HT-29 (cell line): ENCODE data around the gene MBP. TPM values are rescaled to one million over a fixed set of nuclear protein-coding genes. Genes with fewer than 3 reads are reported as not detected.

ENCODE experiments used
- DNase-seq: peaks from one replicate; pipeline ENCODE4 v3.0.0-alpha.2; 2015; ENCODE audit warnings: low spot score
- total RNA-seq: library from RNA; depleted of rRNA; stranded (reverse); fragments of >200 nt; shearing (Covaris generic); gene quantifications from 2 replicates; pipeline ENCODE4 v1.2.3, GENCODE V29; 2014

MBP gene
- total RNA-seq, 1 experiment from 2014 or later = 27.4 TPM

DNA sequence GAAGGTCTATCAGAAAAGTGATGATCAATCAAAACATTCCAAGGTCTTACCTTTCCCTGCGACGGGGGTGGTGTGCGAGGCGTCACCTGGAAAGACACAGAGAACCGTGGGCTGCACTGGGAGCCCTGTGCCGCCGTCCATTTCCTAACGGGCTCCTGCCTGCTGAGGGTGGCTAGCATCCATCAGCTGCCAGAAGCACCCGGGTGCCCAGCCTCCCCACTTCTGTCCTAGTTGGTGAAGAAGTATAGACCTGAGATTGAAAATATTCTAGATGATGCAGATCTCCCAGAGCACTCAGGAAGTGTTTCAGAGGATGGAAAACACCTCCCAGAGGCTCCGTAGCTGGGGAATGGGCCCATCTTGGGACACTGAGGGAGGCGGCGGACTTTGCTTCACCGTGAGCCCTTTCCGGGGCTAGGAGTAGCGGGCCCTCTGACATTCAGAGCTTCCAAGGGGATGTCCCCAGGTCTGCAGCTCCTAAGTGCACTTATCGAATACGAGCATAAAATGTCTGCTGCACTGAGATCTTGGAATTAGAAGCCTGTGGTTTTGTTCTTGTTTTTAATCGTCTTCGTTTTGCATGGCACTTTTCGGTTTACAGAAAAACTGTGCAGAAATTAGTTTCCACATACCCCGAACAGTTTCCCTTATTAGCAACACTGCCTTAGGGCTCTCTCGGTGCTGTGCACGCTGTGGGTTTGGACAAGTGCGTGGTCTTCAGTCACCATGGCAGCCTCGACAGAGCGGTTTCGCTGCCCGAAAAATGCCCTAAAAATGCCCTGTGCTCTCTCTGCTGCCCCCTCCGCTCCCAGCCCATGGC lies 143.5 kb downstream of the MBP start:
- DNase-seq = no peak

DNA sequence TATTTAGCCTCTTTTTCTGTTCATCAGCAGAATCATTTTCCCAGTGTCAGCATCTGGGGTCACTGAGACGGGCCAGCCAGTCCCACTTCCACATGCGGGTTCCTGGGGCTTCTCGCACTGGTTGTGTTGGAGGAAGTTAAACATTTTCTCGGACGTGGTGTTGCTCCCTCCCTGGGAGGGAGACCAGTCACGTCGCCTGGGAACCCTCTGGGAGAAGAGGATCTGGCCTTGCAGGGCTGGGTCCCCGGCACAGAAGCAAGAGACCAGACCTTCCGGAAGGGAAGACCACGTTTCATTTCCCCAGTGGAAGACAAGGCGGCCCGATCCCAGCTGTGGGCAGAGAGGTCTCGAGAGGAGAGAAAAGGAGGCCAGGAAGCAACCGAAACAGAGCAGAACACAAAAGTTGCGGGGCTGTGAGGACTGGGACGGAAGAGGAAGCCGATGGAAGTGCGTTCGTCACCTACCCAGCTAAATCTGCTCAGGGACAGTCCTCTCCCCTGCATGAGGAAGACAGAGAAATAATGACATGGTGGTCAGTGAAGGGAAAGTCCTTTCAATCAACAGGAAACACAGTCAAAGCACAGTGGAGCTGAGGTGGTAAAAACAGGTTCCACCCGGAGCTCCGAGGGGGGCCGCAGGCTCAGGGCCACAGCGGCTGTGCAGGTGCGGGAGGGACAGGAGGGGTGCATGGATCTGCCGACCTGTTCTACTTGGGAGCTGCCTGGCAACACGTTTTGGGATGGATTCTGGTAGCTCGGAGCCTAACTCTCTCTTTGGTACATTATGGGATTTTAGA lies 144.4 kb downstream of the MBP start:
- no peak for DNase-seq

DNA sequence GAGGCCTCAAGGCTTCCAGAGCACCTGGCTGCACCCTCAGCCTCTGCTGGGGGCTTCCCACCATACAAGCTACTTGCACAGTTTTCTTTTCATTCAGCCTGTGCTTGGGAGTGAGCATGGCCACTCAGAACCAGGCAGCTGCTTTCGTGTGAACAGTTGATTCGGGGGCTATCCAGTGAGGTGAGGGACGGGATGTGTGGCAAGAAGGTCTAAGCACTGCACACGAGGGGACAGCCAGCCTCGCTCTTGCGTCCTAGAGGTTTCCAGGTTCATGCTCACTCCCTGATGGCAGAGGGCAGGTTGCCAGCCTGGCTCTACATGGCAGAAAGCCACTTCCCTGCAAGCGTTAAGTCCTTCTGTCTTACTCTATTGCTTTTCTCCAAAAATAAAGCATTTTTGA lies 146.2 kb downstream of the MBP start:
- no peak for DNase-seq

DNA sequence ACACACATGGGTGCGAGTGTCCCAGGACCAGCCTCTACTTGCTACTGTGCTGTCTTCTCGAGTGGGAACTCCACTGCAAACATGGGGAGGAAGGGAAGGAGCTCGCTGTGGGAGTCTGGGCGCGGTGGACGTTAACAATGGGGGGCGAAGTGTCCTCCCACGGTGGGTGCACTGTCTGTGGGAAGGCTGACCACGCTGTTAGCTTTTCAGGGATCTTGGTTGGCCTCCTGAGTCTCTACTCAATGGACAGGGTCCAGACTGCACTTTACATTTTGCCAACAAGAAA lies 146.7 kb downstream of the MBP start:
- DNase-seq = no peak

DNA sequence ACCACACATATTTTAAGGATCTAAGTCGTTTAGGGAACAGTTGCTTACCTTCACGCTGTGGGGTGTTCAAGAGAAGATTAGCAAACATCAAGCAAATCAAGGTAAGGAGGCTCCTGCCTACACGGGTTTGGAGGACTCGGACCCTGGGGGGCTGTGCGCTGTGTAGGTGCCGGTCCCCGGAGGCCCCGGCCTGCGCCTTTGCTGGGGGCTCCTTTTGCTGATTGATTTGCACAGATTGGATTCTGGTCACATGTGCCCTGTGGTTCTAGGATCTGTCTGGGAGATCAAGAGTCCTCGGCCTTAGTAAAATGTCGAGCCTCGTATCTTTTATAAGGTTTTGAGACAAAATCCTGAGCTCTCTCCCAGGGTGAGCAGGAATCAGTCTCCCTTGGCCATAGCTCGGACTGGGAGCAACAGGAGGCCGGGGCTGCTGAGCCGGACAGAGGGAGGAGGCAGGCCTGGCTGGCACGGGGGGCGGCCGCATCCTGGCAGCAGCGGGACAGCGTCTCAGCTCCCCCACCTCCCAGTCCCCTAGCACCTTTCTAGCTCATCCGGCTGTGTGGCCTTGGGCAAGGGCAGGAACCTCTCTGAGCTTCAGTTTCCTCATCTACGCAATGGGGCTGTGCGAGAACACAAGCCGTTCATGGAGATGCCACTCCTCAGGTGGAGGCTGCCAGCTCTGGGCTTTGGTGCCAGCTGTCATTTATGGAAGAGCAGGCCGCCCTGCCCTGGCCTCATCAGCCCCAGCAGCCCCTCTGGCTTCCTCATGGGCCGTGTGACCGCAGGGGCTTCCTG lies 147.2 kb downstream of the MBP start:
- no peak for DNase-seq

DNA sequence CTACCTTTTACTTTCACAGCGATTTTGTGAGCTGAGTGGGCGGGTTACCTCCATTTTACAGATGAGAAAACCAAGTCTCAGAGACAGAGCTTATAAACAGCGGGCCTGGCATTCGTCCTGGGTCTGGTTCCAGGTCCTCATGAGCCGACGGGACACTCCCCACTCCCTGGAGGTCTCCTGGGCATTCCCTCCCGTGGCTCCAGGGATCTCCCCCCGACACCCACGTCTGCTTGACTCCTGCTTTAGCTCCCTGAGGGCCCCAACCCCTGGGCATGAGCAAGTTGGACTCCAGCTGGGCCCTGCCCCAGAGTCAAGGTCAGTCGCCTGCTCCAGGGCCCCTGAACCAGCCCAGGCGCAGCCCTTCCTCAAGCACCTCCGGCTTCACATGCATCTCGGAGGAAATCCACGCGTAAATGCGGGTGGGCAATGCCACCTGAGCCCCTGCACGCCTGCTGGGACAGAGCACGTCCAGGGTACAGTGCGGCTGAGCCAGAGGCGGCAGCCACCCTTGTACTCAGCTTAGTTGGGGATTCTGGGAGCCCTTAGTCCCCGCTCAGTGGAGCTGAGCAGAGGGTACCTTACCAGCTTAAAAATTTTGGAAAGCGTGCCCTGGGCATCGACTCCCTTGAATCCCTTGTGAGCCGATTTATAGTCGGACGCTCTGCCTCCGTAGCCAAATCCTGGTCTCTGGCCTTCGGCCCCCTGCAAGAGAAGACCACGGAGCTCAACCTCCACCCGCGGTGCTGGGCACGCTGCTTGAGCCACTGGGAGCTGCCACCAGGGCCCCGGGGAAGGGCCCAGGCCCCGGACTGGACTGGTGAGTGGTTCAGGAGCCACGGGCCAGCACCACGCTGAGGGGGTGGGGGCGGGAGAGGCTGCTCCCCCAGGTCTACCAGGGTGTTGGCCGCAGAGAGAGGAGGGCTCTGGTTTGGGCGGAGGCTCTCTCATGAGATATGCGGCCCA lies 148.1 kb downstream of the MBP start:
- DNase-seq = no peak

DNA sequence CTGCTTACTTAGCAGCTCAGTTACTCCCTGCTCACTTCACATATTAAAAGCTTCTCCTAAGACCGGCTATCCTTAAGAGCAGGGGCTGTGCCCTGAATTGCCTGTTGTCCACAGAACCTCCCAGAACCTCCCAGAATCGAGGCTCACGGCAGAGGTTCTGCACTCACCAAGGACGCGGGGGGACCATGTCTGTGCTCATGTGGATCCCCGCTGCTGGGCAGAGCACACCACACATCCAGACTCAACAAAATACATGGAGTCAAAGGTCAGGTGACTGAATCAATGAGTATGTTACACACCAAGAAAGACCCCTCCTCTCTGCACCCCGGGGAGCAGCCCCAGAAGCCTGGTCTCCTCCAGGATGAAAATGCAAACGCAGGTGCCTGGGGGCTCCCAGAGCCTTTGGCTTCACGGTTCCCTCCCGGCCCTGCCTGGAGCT lies 149.0 kb downstream of the MBP start:
- DNase-seq = no peak

DNA sequence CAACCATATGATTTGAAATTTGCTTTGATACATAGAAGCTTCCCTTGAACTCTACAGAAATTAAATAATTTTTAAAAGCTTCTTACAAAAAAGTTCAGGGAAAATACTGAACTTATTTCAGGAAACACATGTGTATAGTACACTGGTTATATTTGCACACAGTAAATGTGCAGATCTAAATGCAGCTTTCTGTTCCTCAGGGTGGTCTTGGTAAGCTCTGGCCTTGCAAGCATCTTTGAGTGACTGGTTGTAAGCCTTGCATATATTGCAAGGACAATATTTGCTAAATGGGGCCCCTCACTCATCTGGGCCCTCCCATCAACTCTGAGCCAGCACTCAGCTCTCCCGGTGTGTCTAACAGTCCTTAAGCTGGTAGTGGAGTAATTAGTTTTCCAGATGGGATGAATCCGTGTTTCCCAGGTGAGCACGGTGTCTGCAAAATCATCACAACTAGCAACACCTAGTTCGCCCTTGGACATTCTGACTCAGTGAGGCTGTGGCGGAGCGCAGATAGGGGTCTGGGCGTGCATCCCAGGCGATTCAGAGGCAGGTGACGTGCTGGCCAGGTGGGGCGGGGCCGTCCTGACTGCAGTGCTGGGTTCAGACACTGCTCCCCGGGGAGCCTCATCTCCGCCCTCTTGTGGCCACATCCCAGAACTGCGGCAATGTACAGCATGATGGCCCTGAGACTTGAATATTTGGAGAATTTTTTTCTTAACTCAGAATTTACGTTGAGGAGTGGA lies 149.6 kb downstream of the MBP start:
- DNase-seq = peak; percentile 81

DNA sequence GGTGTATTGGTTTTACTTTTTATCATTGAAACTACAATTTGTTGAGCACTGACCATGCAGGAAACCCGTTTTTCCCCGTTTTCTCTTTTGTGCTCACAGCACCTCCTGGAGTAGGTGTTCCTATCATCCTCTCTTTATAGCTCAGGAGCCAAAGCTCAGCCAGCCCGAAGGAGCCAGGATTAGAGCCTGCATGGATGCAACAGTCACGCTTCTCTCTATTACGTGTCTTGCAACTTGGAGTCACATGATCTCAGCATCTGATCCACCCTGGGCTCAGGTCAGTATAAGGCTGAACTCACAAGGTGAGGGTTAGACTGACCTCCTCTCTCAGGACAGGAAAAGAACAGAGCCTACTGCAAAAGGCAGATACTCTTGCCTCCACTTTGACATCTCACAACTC lies 150.5 kb downstream of the MBP start:
- no peak for DNase-seq

DNA sequence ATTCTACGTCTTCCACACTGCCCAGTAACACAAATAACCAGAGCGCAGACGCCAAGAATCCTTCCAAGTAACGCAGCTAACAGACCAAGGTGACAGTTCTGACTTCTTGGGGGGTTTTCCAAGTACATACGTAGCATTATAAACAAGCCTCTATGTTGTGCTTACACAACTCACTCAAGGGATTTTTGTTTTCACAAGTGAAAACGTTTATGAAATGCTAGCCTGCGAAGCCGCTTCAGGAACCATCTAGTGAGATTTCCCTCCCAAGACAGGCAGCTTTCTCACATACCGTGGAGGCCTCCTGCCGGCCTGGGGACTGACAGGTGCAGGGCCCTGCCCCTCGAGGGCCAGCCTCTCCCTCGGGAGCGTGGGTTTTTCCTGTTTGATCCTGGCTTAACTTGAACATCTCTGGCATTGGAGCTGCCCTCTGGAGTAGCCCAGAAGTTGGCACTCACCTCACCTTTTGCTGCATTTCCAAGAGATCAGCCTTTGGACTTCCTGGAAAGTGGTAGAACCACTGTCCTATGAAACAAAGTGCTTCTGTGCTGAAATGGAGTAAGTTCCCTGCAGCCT lies 151.1 kb downstream of the MBP start:
- peak; percentile 11 for DNase-seq

DNA sequence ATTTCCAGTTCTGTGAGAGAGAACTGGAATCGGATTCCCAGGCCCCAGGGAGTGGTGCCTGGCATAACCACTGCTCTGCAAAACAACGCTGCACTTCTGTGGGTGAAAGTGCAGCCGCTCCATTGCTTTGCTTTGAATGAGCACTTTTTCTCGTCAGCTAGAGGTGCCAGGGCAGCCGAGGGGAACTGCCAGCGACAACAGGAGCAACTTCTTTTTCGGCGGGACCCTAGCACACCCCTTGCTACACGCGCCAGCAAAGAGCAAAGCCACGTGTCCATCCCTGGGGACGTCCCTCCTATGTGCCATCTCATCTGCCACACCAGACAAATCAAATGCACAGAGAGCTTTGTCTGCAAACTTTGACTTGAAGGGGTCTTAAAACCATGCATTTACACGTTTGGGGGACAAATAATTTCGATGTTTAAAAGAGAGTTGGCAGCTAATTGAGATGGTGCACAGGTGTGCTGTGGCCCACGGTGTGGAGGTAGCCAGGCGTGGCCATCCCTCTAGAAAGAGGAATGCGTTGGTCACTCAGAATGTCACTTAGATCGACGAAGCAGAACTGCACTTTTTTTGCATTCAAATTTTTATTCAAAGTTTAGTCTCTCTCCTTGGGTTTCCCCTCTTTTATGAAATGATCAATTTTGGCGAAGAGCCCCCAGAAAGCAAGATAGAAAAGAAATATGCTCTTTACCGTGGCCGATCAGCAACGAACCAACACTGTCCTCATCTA lies 151.8 kb downstream of the MBP start:
- DNase-seq = no peak

DNA sequence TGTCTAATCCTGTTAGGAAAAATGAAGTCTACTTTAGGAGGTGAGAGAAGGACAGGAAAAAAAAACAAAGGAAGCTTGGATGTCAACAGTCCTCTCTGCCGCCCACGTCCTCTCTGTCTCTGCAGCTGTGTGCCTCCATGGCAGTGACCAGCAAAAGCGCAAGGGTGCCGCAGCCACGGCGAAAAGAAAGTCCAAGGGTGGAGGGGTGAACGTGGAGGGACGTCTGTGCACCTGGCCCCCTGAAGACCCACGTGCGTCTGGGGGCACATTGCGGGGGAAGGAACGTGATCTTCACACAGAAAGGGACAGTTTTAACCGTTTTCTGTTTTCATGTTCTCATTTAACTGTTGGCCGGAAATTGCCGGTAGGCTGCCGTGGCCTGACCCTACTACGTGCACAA lies 152.7 kb downstream of the MBP start:
- no peak for DNase-seq

DNA sequence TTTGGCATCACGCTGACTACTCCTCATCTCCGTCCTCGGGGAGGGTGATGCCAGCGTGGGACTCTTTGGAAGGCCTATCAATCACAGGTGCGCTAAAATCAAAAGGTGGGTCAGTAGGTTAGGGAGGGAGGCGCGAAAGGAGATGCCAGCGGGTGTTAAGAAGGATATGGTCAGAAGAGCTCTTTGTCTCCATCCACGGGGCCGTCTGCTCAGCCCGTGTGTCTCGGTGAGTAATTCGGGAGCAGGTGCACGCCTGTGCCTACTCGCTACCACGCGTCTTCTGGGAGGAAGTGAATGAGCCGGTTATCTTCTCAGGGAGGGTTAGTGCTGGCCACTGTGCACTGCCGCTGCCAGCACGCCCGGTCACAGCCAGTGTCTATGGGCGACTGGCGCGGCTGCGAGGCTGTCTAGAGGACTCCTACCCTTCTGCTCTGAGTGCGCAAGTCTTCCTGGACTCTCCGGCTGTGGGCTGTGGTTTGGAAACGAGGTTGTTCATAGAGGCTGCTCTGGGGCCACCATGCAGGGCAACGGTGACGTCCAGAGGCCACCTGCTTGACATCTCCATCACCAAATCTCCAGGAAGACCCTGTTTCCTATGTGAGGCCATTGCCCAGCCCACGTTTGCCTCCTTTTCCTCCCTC lies 153.4 kb downstream of the MBP start:
- no peak for DNase-seq

DNA sequence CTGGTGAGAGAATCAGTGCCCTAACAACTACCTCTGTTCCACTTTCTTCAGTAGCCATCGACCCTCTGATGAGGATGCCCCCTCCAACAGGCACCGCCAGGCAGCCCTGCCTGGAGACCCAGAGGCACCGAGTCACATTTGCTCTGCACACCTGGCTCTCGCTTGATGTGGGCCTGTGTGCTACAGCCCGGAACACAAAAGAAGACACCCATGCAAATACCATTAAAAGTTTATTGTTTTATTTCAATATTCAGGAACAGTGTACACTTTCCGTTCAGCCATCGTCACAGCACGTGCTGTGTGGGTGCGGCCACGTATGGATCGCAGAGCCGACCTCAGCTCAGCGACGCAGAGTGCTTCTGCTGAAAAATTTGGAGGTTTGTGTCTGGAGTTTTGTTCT lies 154.0 kb downstream of the MBP start:
- DNase-seq = no peak

DNA sequence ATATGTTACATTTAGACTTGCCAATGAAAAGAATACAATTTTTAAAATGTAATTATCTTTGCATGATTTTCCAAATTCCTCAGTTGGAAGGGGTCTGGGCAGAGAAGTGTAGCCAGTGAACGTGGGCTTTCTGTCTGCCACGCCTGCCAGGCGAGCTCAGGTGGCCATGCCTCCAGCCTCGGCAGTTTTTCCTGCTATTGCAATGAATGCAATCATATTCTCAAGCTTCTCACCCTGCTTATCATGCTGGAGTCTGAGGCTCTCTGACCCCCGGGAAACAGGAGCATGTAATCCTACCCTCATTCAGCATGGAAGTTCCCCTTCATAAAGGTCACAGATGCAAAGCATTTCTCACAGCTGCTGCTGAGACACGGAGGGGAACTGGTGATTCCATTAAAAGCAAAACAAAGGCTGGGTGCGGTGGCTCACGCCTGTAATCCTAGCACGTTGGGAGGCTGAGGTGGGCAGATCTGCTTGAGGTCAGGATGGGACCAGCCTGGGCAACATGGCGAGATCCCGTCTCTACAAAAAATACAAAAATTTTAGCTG lies 154.8 kb downstream of the MBP start:
- no peak for DNase-seq

DNA sequence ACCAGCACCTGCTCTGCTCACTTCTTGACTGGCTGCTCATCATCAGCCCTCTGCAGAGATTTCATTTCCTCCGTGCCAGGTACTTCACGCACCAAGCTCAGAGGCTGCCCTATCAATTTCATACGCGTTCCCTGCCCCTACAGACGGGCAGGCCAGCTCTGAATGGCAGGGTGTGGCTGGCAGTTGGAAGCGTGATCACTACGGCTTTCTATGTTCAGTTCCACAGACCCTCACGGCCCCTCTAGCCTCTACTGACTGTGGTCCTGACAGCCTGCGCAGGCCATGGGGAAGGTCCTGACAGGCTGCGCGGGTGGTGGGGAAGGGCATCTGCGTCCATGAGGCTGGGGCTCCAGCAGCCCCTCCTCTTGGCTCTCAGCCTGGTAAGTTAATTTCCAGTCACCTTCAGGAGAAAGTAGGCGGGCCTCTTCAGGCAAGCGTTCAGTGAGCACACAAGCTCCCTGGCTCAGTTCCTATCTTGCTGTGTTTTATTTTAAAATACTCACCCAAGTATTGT lies 155.4 kb downstream of the MBP start:
- DNase-seq = no peak

DNA sequence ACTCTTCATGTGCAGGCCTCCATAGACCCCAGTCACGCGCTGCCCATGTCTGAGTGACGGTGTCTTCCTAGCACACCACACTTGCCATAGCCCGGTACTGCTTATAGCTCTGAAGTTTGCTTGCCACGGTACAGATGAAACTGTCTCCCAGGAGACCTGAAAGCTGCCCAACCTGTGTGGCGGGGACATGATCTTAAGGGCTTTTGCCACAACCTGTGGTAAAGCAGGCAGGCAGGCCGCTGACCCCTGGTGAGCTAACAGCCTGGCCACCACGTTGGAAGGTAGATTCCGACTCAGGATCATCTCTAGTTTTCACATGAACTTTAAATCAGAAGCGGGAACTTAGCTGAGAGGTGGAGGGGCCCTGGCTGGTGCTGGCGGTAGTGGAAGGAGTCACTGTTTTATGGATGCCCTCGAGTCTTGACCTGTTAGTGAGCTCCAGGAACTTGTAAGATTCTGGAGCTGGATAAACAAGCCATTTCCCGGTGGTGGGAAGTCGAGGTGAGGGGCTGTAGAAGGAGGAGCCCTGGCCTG lies 156.9 kb downstream of the MBP start:
- DNase-seq = no peak

DNA sequence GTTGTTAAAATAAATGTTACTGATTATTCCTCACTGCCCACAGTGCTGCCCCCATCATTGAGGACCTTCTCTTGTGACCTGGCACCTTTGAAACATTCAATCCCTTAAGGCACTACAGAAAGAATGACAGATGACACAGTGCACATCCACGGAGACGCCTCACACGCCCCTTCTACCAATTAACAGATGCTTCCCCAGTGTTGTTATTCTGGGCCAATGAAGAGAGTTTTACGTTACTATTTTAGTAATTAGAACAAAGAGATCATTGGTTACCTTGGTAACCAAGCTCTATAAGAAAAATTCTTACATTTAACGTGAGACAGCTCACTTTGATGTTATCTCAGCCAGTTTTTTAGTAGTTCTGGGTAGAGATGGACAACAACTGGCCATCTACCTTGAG lies 158.2 kb downstream of the MBP start:
- DNase-seq = no peak
